GM21360 (cell line): ENCODE results near the gene GPATCH4.

Experiments used
- ATAC-seq: cut with Tn5 transposase; IDR thresholded peaks from one replicate; pipeline ENCODE4 v1.9.1; 2021; ENCODE audit warnings: mild to moderate bottlenecking, moderate library complexity; ENCODE audit not compliant: unreplicated experiment

Gene GPATCH4

GRCh38 chr1:156551066-156551643 lies 50.1 kb downstream of the GPATCH4 start:
- no peak for ATAC-seq

- ATAC-seq, result no peak
Observed at GRCh38 chr1:156550346-156550745, 50.9 kb downstream of the GPATCH4 start.

- no peak for ATAC-seq
Observed at GRCh38 chr1:156549831-156550230, 51.4 kb downstream of the GPATCH4 start.

DNA sequence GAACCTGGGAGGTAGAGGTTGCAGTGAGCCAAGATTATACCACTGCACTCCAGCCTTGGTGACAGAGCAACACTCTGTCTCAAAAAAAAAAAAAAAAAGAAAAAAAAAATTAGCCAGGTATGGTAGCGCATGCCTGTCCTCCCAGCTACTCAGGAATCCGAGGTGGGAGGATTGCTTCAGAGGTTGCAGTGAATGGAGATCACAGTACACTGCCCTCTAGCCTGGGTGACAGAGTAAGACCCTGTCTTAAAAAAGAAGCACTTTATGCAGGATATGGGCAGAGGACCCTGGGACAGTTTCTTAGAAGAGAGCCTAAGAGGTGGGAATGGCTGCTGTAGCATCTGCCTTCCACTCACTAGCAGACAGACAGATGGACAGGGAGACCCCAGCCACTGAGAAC lies 51.9 kb downstream of the GPATCH4 start:
- no peak for ATAC-seq

DNA sequence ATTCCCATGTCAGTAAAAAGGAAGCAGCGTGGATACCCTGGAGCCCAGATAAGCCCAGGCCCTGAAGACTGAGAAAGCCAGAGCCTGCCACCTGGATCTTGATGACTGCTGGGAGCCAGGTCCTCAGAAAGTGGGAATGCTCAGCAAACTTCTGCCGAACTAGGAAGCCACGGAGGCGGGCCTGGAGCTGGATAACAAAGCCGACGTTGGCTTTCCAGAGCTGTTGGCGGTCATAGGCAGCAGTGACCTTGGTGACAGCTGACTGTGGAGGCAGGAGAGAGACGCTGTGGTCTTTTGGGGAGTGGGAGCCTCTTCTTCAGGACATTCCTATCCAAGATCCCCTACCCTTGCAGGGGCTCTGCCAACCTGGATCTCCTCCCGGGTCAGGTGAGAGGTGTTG lies 53.3 kb downstream of the GPATCH4 start:
- no peak for ATAC-seq

DNA sequence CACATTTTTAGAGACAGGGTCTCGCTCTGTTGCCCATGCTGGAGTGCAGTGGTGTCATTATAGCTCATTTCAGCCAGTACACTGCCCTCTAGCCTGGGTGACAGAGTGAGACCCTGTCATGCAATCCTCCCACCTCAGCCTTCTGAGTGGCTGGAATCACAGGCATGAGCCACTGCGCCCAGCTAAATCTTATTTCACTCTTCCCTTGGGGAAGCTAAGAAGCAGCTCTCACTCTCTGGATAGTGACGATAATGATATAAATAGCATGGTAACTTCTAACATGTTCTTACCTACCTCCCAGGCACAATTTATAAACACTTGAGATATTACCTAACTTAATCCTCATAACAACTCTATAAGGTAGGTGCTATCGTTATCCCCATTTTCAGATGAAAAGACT lies 53.8 kb downstream of the GPATCH4 start:
- ATAC-seq, result no peak

DNA sequence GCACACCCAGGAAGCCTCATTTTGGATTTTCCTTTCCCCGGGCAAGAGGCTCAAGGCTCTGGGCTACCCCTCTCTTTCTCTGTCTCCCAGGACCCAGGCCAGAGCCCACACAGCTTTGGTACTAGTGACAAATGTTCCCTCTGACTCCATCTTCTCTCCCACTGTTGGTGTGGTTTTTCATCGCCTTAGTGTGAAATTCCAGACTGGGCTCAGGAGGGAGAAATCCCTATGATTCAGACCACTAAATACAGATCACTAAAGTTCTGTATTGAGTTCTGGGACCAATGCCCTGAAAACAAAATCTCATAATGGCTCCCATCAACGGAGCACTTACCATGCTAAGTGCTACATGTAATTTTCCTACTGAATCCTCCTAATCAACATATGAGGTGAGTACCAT lies 55.0 kb downstream of the GPATCH4 start:
- ATAC-seq, result no peak

DNA sequence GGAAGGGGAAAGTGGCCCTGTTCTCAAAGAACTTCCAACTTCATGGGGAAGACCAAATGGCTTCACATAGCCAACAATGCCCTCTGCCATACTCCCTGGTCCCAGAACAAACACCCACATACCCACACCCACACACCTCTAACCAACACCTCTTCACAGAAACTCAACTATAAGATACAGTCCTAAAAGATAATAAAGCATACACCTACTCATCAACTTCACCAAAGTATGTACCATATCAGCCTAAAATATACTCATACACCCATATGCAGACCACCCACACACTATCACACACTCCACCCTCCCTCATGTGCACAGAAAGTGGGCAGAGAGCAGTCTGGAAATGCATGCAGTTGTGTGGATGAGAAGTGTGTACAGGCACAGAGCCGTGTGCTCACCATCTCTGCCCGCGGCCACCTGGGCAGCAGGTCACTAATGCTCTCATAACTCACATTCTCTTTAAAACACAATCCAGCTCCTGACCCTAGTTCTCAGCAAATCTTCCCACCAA lies 56.6 kb downstream of the GPATCH4 start:
- no peak for ATAC-seq
